Activated T-helper 17 cell treated with anti-CD3 and anti-CD28 coated beads, Interleukin-2, amount 50 U/mL, for 72 hours (primary cell): ENCODE results near the gene PVR. TPM values are rescaled to one million over a fixed set of nuclear protein-coding genes. Genes with fewer than 3 reads are reported as not detected.

Source experiments
- ATAC-seq: fragments of 150-1000 bp; cut with Tn5 transposase; replicated peaks from 2 replicates; pipeline ENCODE4 v1.10.0; 2021; ENCODE audit warnings: mild to moderate bottlenecking, moderate library complexity
- H3K27ac Mint-ChIP-seq: one replicate; pipeline ENCODE4 v1.8.0; 2022; ENCODE audit warnings: mixed read lengths
- H3K27me3 Mint-ChIP-seq: one replicate; pipeline ENCODE4 v1.8.0; 2022; ENCODE audit warnings: mixed read lengths
- H3K36me3 Mint-ChIP-seq: one replicate; pipeline ENCODE4 v1.8.0; 2022; ENCODE audit warnings: low read depth, mild to moderate bottlenecking, mixed read lengths
- H3K4me1 Mint-ChIP-seq: one replicate; pipeline ENCODE4 v1.8.0; 2022; ENCODE audit warnings: mixed read lengths
- H3K4me3 Mint-ChIP-seq: one replicate; pipeline ENCODE4 v1.8.0; 2022; ENCODE audit warnings: mild to moderate bottlenecking, mixed read lengths
- H3K9me3 Mint-ChIP-seq: one replicate; pipeline ENCODE4 v1.8.0; 2022; ENCODE audit warnings: mixed read lengths
- total RNA-seq, 2 donors: library from RNA; stranded (reverse); gene quantifications; one replicate each; pipeline ENCODE4 v1.2.3, GENCODE V29; 2022

Gene PVR
- total RNA-seq, 2 donors from 2014 or later: 8.6 to 10.6 TPM

DNA sequence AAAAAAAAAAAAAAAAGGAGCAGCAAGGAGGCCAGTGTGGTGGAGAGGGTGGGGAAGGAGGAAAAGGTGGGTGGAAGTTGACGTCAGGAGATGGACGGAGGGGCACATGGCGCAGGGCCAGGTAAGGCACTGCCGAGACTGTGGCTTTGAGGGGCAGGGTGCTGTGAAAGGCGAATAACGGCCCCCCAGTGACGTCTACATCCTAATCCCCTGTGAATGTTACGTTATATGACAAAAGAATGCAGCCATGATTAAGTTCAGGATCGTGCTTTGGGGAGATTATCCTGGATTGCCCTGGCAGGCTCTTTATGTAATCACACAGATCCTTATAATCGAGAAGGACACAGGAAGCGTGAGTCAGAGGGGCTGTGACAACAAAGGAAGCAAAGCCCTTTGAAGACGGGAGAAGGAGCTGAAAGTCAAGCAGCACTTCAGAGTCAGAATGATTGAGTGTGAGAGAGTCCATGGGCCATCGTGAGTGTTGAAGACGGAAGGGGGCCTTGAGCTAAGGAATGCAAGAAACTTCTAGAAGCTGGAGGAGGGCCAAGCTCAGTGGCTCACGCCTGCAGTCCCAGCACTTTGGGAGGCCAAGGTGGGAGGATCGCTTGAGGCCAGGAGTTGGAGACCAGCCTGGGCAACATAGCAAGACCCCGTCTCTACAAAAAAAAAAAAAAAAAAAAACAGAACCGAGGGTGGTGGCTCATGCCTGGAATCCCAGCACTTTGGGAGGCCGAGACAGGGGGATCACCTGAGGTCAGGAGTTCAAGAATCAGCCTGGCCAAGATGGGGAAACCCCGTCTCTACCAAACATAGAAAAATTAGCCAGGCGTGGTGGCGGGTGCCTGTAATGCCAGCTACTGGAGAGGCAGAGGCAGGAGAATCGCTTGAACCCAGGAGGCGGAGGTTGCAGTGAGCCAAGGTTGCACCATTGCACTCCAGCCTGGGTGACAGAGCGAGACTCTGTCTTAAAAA, 41.5 kb downstream of the PVR start:
- Mint-ChIP-seq H3K4me1 (peaks cover 6% of the 10 kb centered on the region), H3K36me3 (no peaks in the 10 kb centered on the region), H3K27ac (peak overlapping the region; percentile 41), H3K4me3 (no peak overlapping the region), H3K27me3 (peaks cover 16% of the 10 kb centered on the region), H3K9me3 (no peaks in the 10 kb centered on the region)
- ATAC-seq: peak; percentile 68

DNA sequence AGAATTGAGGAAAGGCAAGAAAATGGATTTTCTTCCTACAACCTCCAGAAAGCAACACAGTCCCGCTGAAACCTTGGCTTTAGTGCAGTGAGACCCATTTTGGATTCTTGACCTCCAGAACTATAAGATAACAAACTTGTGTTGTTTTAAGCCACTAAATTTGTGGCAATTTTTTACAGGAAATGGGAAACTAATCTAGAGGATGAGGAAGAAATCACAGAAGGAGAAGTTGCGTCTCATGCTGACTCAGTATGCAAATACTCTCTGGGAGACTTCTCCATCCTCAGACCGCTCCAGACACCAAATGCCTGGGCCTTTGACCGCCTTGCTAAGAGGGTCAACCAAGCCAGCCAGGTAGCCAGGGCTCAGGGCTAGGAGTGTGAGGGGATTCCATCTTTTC, 42.2 kb downstream of the PVR start:
- ATAC-seq: no peak
- Mint-ChIP-seq H3K36me3 (no peaks in the 10 kb centered on the region), H3K27ac (no peak overlapping the region), H3K9me3 (no peaks in the 10 kb centered on the region), H3K27me3 (peaks cover 16% of the 10 kb centered on the region), H3K4me3 (no peak overlapping the region), H3K4me1 (peaks cover 6% of the 10 kb centered on the region)

DNA sequence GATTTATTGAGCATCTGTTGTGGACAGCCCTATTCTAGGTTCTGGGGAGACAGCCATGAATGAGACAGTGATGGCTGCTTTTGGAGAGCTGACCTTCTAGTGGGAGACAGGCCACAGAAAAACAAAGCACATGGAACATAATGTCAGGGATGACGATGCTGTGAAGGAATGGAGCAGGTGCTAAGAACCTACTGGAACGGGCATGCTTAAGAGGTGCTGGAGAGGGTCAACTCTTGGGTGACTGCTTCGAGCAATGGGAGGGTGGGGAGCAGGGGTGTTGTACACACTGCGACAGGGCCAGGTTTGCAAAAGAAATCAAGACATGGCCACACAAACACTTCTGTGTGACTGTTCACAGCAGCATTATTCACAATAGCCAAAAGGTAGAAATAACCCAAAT, 43.2 kb downstream of the PVR start:
- no peak overlapping the region for H3K4me3 Mint-ChIP-seq
- no peak for ATAC-seq
- no peak overlapping the region for H3K27ac Mint-ChIP-seq
- H3K27me3 Mint-ChIP-seq: peaks cover 16% of the 10 kb centered on the region
- no peaks in the 10 kb centered on the region for H3K36me3 Mint-ChIP-seq
- H3K4me1 Mint-ChIP-seq: peaks cover 8% of the 10 kb centered on the region
- H3K9me3 Mint-ChIP-seq: no peaks in the 10 kb centered on the region

DNA sequence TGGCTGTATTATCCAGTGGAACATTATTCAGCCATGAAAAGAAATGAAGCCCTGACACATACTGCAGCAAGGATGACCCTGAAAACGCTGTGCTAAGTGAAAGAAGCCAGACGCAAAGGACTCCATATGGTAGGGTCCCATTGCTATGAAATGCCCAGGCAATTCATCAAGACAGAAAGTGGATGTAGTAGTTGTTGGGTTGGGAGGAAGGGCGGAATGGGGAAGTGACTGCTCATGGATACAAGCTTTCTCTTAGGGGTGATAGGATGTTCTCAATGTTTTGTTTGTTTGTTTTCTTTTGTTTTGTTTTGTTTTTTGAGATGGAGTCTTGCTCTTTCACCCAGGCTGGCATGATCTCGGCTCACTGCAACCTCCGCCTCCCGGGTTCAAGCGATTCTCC, 44.2 kb downstream of the PVR start:
- H3K9me3 Mint-ChIP-seq: no peaks in the 10 kb centered on the region
- no peaks in the 10 kb centered on the region for H3K36me3 Mint-ChIP-seq
- no peak overlapping the region for H3K4me3 Mint-ChIP-seq
- ATAC-seq: no peak
- H3K27me3 Mint-ChIP-seq: peaks cover 16% of the 10 kb centered on the region
- peaks cover 16% of the 10 kb centered on the region for H3K4me1 Mint-ChIP-seq
- H3K27ac Mint-ChIP-seq: no peak overlapping the region

DNA sequence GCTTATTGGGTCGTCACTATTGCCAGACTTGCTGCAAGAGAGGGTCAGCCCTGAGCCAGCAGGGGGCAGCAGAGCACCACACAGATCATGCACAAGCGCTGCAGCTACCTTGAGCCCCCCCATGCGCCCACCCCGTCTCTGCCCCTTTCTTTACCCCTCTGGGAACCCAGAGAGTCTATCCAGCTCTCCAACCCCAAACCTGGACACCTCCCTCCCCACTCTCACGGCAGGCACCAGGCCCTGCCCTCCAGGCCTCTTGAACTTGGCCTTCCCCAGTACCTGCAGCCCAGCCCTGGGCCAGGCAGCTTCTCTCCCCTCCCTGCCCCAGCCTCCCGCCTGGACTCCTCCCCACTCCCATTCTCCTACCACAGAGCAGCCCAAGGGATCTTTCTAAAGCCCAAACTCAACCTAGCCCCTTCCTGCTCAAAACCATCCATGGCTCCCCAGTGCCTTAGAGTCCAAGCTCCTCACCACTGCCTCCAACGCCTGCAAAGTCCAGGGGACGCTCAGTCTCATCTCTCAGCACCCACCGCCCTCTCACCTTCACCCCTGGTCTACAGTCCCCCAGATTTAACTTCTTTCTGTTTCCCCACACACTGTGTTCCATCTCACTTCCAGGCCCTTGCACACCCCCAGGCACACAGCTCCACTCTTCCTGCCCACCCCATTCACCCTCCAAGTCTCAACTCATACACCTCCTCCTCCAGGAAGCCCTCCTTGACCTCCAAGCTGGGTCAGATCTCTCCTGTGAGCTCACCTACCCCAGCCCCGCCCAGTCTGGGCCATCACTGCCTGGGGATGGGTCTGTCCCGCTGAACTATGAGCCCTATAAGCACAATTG, 45.8 kb downstream of the PVR start:
- no peaks in the 10 kb centered on the region for H3K36me3 Mint-ChIP-seq
- peaks cover 16% of the 10 kb centered on the region for H3K27me3 Mint-ChIP-seq
- no peak overlapping the region for H3K4me3 Mint-ChIP-seq
- H3K4me1 Mint-ChIP-seq: peaks cover 24% of the 10 kb centered on the region
- no peak overlapping the region for H3K27ac Mint-ChIP-seq
- ATAC-seq: peak; percentile 13
- H3K9me3 Mint-ChIP-seq: no peaks in the 10 kb centered on the region

DNA sequence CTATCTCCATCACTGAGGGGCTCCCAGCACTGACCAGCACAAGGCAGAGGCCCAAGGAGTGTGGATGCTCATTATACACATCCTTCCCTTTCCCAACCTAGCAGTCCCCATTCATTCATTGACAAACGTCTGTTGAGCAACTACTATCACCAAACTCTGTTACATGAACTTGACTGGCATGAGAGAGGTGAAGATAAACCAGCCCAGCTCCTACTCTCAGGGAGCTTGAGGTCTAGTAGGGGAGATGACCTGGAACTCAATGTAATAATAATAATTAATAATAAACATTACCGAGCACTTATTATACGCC, 46.4 kb downstream of the PVR start:
- H3K36me3 Mint-ChIP-seq: no peaks in the 10 kb centered on the region
- H3K27ac Mint-ChIP-seq: no peak overlapping the region
- no peak overlapping the region for H3K4me3 Mint-ChIP-seq
- H3K4me1 Mint-ChIP-seq: peaks cover 20% of the 10 kb centered on the region
- H3K9me3 Mint-ChIP-seq: no peaks in the 10 kb centered on the region
- peaks cover 14% of the 10 kb centered on the region for H3K27me3 Mint-ChIP-seq
- ATAC-seq: no peak

DNA sequence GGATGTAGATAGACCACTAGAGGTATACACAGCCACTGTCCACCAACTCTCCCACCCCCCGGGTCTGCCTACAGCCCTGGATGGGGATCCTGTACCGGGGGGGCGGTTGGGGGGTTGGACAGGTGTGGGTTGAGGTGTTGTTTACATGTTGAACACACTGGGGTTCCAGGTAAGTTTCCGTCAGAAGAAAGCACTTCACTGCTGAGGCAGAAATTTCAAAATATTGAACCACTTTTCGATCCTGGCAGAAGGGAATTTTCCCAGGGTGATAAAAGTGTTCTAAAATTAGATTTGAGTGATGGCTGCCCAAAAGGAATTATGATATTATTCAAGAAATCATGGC, 48.6 kb downstream of the PVR start:
- ATAC-seq: peak; percentile 54
- Mint-ChIP-seq H3K9me3 (no peaks in the 10 kb centered on the region), H3K4me3 (peak overlapping the region; percentile 78), H3K27me3 (peaks cover 6% of the 10 kb centered on the region), H3K36me3 (no peaks in the 10 kb centered on the region), H3K4me1 (peaks cover 18% of the 10 kb centered on the region), H3K27ac (peak overlapping the region; percentile 84)

DNA sequence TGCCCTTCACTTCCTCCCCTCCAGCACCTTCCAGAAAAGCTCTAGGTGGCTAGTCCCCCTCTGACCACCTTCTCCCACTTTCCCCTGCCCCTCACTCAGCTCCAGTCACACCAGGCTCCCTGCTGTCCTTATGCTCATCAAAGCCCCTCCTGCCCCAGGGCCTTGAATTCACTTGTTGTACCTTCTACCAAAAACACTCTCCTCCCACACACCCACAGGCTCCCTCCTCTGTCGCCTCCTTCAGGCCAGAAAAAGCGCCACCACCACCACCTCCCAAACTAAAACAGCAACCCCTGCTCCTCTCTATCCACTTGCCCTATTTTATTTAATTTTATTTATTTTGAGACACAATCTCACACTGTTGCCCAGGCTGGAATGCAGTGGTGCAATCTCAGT, 50.5 kb downstream of the PVR start:
- no peaks in the 10 kb centered on the region for H3K9me3 Mint-ChIP-seq
- no peaks in the 10 kb centered on the region for H3K36me3 Mint-ChIP-seq
- peak overlapping the region; percentile 38 for H3K4me3 Mint-ChIP-seq
- no peak for ATAC-seq
- peaks cover 4% of the 10 kb centered on the region for H3K27me3 Mint-ChIP-seq
- peaks cover 18% of the 10 kb centered on the region for H3K4me1 Mint-ChIP-seq
- peak overlapping the region; percentile 43 for H3K27ac Mint-ChIP-seq

DNA sequence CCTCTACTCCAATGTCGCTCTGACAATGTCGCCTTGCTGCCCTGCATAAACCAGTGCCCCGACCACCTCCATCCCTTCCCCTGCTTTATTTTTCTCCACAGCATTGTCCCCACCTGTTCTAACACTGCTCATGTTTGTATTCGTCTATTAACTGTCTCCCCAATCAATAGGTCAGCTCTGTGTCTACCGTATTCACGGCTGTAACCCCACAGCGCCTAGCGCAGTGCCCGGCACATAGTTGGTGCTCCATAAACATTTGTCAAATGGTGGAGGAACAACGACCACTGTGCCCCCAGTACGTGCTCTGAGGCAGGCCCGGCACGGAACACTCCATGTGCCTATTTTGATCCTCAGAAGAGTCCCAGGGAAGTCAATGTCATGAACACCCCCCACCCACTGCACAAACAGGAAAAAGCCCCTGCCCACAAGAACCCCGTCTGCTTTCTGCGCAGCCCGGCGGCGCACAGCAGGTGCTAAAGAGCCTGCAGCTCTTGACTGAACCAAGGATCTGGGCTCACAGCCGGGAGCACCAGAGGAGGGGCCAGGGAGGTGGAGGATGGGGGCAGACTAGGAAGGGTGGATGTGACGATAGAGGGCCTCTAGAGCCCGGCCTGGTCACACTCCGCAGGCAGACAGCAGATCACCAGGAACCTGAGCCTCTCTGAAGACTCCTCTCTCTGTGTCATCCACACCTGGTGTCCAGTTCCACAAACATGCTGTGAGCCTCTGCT, 53.4 kb downstream of the PVR start:
- Mint-ChIP-seq H3K9me3 (no peaks in the 10 kb centered on the region), H3K4me1 (peaks cover 14% of the 10 kb centered on the region), H3K4me3 (no peak overlapping the region), H3K36me3 (no peaks in the 10 kb centered on the region), H3K27me3 (peaks cover 4% of the 10 kb centered on the region), H3K27ac (peak overlapping the region; percentile 41)
- no peak for ATAC-seq

DNA sequence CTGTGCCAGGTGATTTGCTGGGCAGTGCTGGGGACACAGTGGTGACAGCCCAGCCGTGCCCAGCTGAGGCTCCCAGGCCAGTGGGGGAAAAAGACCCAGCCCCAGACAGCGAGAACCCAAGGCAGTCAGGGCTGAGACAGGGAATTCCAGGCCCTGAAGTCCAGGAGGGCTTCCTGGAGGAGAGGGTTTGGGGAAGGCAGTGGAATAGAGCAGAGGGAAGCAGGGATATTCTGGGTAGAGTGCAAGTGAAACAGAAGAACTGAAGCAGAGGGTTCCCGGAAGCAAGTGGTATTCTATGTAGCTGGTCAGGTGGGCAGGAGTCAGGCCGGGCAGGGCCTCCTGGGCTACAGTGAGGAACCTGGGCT, 53.9 kb downstream of the PVR start:
- H3K4me3 Mint-ChIP-seq: no peak overlapping the region
- peak overlapping the region; percentile 41 for H3K27ac Mint-ChIP-seq
- H3K36me3 Mint-ChIP-seq: no peaks in the 10 kb centered on the region
- H3K9me3 Mint-ChIP-seq: no peaks in the 10 kb centered on the region
- peaks cover 10% of the 10 kb centered on the region for H3K4me1 Mint-ChIP-seq
- no peak for ATAC-seq
- H3K27me3 Mint-ChIP-seq: peaks cover 4% of the 10 kb centered on the region

DNA sequence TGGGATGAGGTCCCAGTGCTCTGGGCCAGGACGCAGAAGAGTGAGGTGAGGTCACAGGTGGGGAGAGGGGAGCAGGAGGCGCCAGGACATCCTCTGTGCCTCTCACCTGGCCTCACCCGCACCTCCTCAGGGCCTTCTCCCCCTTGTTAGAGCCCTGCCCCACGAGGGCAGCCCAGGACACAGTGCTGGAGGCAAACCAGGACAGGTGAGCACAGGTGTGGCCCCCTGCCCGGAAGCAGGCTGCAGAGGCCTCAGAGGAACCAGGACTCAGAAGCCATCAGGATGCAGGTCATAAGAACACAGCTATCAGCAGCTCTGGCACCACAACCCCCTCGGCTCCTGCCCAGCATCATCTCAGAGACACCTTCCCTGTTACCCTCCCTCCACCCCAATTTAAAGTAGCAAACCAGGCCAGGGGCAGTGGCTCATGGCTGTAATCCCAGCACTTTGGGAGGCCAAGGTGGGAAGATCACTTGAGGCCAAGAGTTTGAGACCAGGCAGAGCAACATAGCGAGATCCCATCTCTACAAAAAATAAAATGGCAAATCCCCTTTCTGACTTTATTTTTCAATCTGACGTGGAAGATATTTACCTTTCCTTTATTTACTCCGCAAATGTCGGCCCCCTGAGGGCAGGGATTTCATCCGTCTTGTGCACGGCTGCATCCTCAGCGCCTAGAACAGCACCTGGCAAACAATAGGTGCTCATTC, 54.9 kb downstream of the PVR start, which contains the start of gene CEACAM16:
CEACAM16 (plus strand) TSS at position 660 of the 710 bp plus-strand sequence. CDS start 2,306 bp downstream, outside the sequence.
- Mint-ChIP-seq H3K27ac (no peak within 1 kb of the TSS), H3K27me3 (peaks cover 4% of the 10 kb centered on the region), H3K4me1 (peaks cover 6% of the 10 kb centered on the region), H3K9me3 (no peaks in the 10 kb centered on the region), H3K36me3 (no peaks in the 10 kb centered on the region), H3K4me3 (no peak within 1 kb of the TSS)
- ATAC-seq: no peak

DNA sequence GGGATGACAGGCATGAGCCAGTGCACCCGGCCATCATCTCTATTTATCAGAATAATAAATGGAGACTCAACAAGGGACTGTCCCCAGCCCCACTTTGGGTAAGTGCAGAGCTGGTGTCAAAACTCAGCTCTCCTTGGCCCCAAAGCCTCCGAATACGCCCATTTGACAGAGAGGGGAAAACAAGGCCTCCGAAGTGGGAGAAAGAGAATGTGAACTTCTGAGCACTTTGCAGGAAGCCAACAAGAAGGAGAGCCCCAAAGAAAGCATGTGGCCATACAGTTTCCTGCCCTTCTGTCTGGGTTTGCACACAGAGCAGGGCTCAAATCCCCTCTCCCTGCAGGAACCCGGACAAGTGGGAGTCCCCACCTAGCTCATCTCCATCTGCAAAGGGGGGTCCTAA, 56.8 kb downstream of the PVR start:
- no peak for ATAC-seq
- no peak overlapping the region for H3K4me3 Mint-ChIP-seq
- no peaks in the 10 kb centered on the region for H3K9me3 Mint-ChIP-seq
- peaks cover 4% of the 10 kb centered on the region for H3K27me3 Mint-ChIP-seq
- no peak overlapping the region for H3K27ac Mint-ChIP-seq
- no peaks in the 10 kb centered on the region for H3K36me3 Mint-ChIP-seq
- H3K4me1 Mint-ChIP-seq: no peaks in the 10 kb centered on the region

DNA sequence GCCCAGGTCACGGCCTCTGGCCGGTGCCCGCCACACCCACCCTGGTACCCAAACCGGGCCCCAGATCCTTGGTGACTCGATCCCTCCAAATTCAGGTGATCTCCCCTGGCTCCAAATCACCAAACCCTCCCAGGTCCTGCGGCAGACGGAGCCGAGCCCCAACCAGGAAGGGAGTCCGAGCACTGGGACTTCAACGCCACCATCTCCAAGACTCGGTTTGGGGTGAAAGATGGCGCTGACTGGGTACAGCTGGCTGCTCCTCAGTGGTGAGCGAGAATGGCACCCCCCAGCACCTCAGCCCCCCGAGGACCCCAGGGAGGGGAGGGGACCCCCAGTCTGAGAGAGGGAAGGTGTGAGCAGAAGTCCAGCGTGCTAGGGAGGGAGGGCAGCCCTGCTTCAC, 57.5 kb downstream of the PVR start:
- ATAC-seq: no peak
- Mint-ChIP-seq H3K9me3 (no peaks in the 10 kb centered on the region), H3K36me3 (no peaks in the 10 kb centered on the region), H3K4me3 (no peak overlapping the region), H3K27me3 (peaks cover 4% of the 10 kb centered on the region), H3K27ac (no peak overlapping the region), H3K4me1 (no peaks in the 10 kb centered on the region)

DNA sequence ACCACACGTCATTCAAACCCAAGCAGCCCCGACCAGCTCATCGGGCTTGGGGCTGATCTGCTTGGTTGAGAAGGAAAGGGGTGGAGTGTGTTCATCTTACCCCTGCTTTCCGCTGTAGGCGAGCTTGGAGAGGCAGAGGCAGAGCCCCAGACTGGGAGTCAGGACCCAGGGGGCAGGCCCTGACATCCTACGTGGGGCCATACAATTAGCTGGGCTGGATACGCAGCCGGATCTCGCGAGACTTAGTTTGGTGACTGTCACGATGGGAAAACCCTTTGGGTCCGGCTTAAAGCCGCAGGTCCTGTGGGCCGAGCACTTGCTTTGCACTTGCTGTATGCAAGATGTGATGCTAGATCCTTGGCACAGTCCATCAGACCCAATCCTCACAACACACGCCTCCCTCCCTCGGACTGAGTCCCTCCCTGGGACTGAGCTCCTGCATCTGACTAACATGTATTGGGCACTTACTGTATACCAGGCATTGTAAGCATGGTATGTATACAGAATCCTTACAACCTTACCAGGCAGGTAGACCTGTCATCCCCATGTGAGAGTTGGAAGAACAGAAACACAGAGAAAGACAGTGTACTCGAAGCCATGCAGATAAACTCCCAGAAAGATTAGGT, 59.0 kb downstream of the PVR start:
- H3K9me3 Mint-ChIP-seq: no peaks in the 10 kb centered on the region
- H3K4me1 Mint-ChIP-seq: no peaks in the 10 kb centered on the region
- H3K27me3 Mint-ChIP-seq: peaks cover 3% of the 10 kb centered on the region
- no peak overlapping the region for H3K4me3 Mint-ChIP-seq
- H3K36me3 Mint-ChIP-seq: no peaks in the 10 kb centered on the region
- H3K27ac Mint-ChIP-seq: no peak overlapping the region
- no peak for ATAC-seq
